HepG2 (cell line): Measurements from ENCODE around the gene CDK5RAP2. TPM values are rescaled to one million over a fixed set of nuclear protein-coding genes. Genes with fewer than 3 reads are reported as not detected.

Source experiments
- ARNT2 ChIP-seq: sonication (generic); formaldehyde crosslinking; IDR thresholded peaks from 2 replicates; pipeline ENCODE4 v1.8.0; 2022; ENCODE audit warnings: mild to moderate bottlenecking, low read depth, missing genetic modification reagents, moderate library complexity
- BRF2 ChIP-seq: sonication (generic); formaldehyde crosslinking; IDR thresholded peaks from 2 replicates; pipeline ENCODE4 v1.8.1; 2022; ENCODE audit warnings: mild to moderate bottlenecking, missing genetic modification reagents
- DNMT3B ChIP-seq: conservative IDR thresholded peaks from 2 replicates; pipeline ENCODE4 v1.6.1; 2016; ENCODE audit warnings: missing biosample characterization, control low read depth
- HHEX ChIP-seq: IDR thresholded peaks from 2 replicates; pipeline ENCODE4 v1.6.1; 2016; ENCODE audit warnings: control low read depth
- MAFG ChIP-seq: sonication (generic); formaldehyde crosslinking; IDR thresholded peaks from 2 replicates; pipeline ENCODE4 v1.5.1; 2020; ENCODE audit warnings: mild to moderate bottlenecking, missing genetic modification reagents
- MXD1 ChIP-seq: sonication (generic); formaldehyde crosslinking; IDR thresholded peaks from 2 replicates; pipeline ENCODE4 v1.4.0; 2020; ENCODE audit warnings: mild to moderate bottlenecking, missing genetic modification reagents
- MYPOP ChIP-seq: sonication (generic); formaldehyde crosslinking; IDR thresholded peaks from 2 replicates; pipeline ENCODE4 v1.8.1; 2023; ENCODE audit warnings: mild to moderate bottlenecking, moderate library complexity, missing genetic modification reagents
- NRL ChIP-seq: sonication (generic); formaldehyde crosslinking; IDR thresholded peaks from 2 replicates; pipeline ENCODE4 v1.5.0; 2020; ENCODE audit warnings: missing genetic modification reagents, mild to moderate bottlenecking, moderate library complexity, borderline replicate concordance
- SMAD9 ChIP-seq: sonication (generic); formaldehyde crosslinking; IDR thresholded peaks from 2 replicates; pipeline ENCODE4 v1.5.1; 2020; ENCODE audit warnings: mild to moderate bottlenecking, missing genetic modification reagents
- THAP9 ChIP-seq: sonication (generic); formaldehyde crosslinking; IDR thresholded peaks from 2 replicates; pipeline ENCODE4; 2020; ENCODE audit warnings: missing genetic modification reagents, mild to moderate bottlenecking, borderline replicate concordance
- TRIM22 ChIP-seq: fragments of 450-650 bp; IDR thresholded peaks from 2 replicates; pipeline ENCODE4 v1.6.1; 2017
- ZNF280D ChIP-seq: sonication (generic); formaldehyde crosslinking; IDR thresholded peaks from 2 replicates; pipeline ENCODE4 v1.5.1; 2020; ENCODE audit warnings: mild to moderate bottlenecking, missing genetic modification reagents
- ZNF292 ChIP-seq: sonication (generic); formaldehyde crosslinking; IDR thresholded peaks from 2 replicates; pipeline ENCODE4 v1.8.1; 2022; ENCODE audit warnings: mild to moderate bottlenecking, low read depth, missing genetic modification reagents, borderline replicate concordance
- ZNF367 ChIP-seq: sonication (generic); formaldehyde crosslinking; IDR thresholded peaks from 2 replicates; pipeline ENCODE4 v1.4.0; 2020; ENCODE audit warnings: missing genetic modification reagents, borderline replicate concordance
- ZNF431 ChIP-seq: sonication (generic); formaldehyde crosslinking; IDR thresholded peaks from 2 replicates; pipeline ENCODE4 v1.9.0; 2022; ENCODE audit warnings: missing genetic modification reagents, low read depth, mild to moderate bottlenecking, borderline replicate concordance
- ZNF747 ChIP-seq: sonication (generic); formaldehyde crosslinking; IDR thresholded peaks from 2 replicates; pipeline ENCODE4 v1.8.1; 2023; ENCODE audit warnings: missing genetic modification reagents, mild to moderate bottlenecking, borderline replicate concordance
- ZNF816 ChIP-seq: sonication (generic); formaldehyde crosslinking; IDR thresholded peaks from 2 replicates; pipeline ENCODE4 v1.8.0; 2022; ENCODE audit warnings: missing genetic modification reagents, mild to moderate bottlenecking, borderline replicate concordance
- polyA plus RNA-seq, 8 experiments: library from polyadenylated mRNA; depleted of rRNA in 3 of 8; stranded (reverse) in 7 of 8; unstranded in 1 of 8; fragments of >200 nt; fragmentation: Illumina TruSeq in 4 of 8; extraction: Trizol in 4 of 8; gene quantifications; 2 replicates each; pipeline versions ENCODE4 v1.2.1 to v1.2.3, GENCODE V29; 2011 to 2016; ENCODE audit warnings: low read depth in 4 of 8, missing spikeins in 1 of 8, mixed read lengths in 1 of 8; ENCODE audit not compliant: insufficient read depth in 1 of 8
- total RNA-seq, 5 experiments: library from RNA; depleted of rRNA; stranded (reverse); fragments of >200 nt; fragmentation: Illumina TruSeq; extraction: Trizol; gene quantifications; 2 replicates each; pipeline ENCODE4 v1.2.3, GENCODE V29; 2016; ENCODE audit warnings: low read depth in 1 of 5

Gene CDK5RAP2
- total and polyA plus RNA-seq, 2 of the 13 experiments (the other 11 are each of a cell fraction or from before 2014, with no cell fraction given): 31.8 to 42.2 TPM

- no peak for TF ChIP-seq ZNF280D
- no peak for TF ChIP-seq NRL (CRISPR knock-in tag)
- no peak for TF ChIP-seq BRF2 (CRISPR knock-in tag)
- TF ChIP-seq ZNF431 (CRISPR knock-in tag): no peak
- TF ChIP-seq HHEX: no peak
- TF ChIP-seq THAP9 (CRISPR knock-in tag): no peak
- TF ChIP-seq ZNF367 (CRISPR knock-in tag): no peak
- TF ChIP-seq ZNF747: no peak
- TF ChIP-seq ZNF292 (CRISPR knock-in tag): no peak; the same call in 1 of the 2 replicates
- TF ChIP-seq MAFG: no peak
- no peak for TF ChIP-seq TRIM22
- TF ChIP-seq SMAD9: no peak
- TF ChIP-seq MXD1 (CRISPR knock-in tag): no peak
- TF ChIP-seq ZNF816 (CRISPR knock-in tag): no peak
- TF ChIP-seq DNMT3B: no peak
- no peak for TF ChIP-seq ARNT2
- TF ChIP-seq MYPOP: no peak
Measured at GRCh38 chr9:120538339-120538738, 41.6 kb downstream of the CDK5RAP2 start (continued).
